Measurements from ENCODE around the gene RNPS1. TPM values are rescaled to one million over a fixed set of nuclear protein-coding genes. Genes with fewer than 3 reads are reported as not detected.

Gene RNPS1
- total RNA-seq, 4 donors from 2014 or later, result 101 to 127 (median 114) TPM

GRCh38 chr16:2213817-2214718 lies 53.9 kb downstream of the RNPS1 start:
- no peak for TF ChIP-seq CTCF (IDR thresholded peaks at IDR 0.05)
- no peak for TF ChIP-seq EP300 (IDR thresholded peaks at IDR 0.05)
- no peak for TF ChIP-seq POLR2A (IDR thresholded peaks at IDR 0.05)
- WGBS, 2 donors, result 1 to 3% methylated on average over 10 to 22 of the region's 98 CpGs
- H3K4me1 ChIP-seq, result peaks cover 0 to 39% (median 22%) of the 10 kb centered on the region in 4 donors
- peaks cover 0 to 20% (median 2%) of the 10 kb centered on the region in 3 donors for H3K36me3 ChIP-seq
- H3K9me3 ChIP-seq, result no peaks in the 10 kb centered on the region
- DNase-seq (ENCODE audit: low spot score in 2 of 2), result no peak
- peak overlapping the region; percentile 58 to 96 (median 72) for H3K4me3 ChIP-seq
- peak overlapping the region in 3 of 4 donors; percentile 50 to 84 (median 81) for H3K27ac ChIP-seq
- no peaks in the 10 kb centered on the region for H3K27me3 ChIP-seq

GRCh38 chr16:2212362-2213324 lies 55.3 kb downstream of the RNPS1 start:
- Histone ChIP-seq H3K9me3 (no peaks in the 10 kb centered on the region), H3K36me3 (peaks cover 0 to 35% (median 14%) of the 10 kb centered on the region in 3 donors), H3K4me3 (peak overlapping the region in 1 of 4 donors; percentile 96), H3K4me1 (peaks cover 0 to 40% (median 22%) of the 10 kb centered on the region in 4 donors), H3K27me3 (no peaks in the 10 kb centered on the region), H3K27ac (no peak overlapping the region)
- no peak for TF ChIP-seq EP300 (IDR thresholded peaks at IDR 0.05)
- no peak for TF ChIP-seq CTCF (IDR thresholded peaks at IDR 0.05)
- no peak for TF ChIP-seq POLR2A (IDR thresholded peaks at IDR 0.05)
- WGBS, 2 donors, result 66 to 79% methylated on average over 17 of the region's 19 CpGs
- no peak for DNase-seq (ENCODE audit: low spot score in 2 of 2)

DNA sequence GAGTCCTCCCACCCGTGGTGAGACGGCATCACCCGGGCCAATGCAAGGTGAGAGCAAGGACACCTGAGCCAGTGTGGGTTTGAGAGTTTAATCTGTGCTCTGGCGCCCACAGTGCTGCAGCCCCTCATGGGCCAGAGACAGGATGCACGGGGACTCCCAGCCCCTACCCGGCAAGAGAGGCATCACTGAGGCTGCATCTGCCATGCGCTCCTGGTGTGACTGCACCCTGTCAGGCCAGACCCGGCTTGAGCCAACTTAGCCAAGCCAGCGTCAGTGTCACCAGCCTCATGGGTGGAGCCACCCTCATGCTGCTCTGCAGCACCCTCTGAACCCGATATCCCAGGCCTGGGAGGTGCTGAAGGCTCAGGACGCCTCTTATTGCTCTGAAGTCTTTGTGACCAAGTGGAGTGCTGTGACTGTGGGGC lies 56.0 kb downstream of the RNPS1 start:
- peaks cover 0 to 47% (median 22%) of the 10 kb centered on the region in 4 donors for H3K4me1 ChIP-seq
- TF ChIP-seq POLR2A (IDR thresholded peaks at IDR 0.05), result no peak
- TF ChIP-seq EP300 (IDR thresholded peaks at IDR 0.05), result no peak
- no peak for TF ChIP-seq CTCF (IDR thresholded peaks at IDR 0.05)
- H3K4me3 ChIP-seq, result no peak overlapping the region
- no peak overlapping the region for H3K27ac ChIP-seq
- H3K36me3 ChIP-seq, result peaks cover 0 to 42% (median 14%) of the 10 kb centered on the region in 3 donors
- H3K27me3 ChIP-seq, result no peaks in the 10 kb centered on the region
- WGBS, 2 donors, result 78 to 87% methylated on average over 5 to 11 of the region's 11 CpGs
- DNase-seq (ENCODE audit: low spot score in 2 of 2), result no peak
- no peaks in the 10 kb centered on the region for H3K9me3 ChIP-seq

- H3K4me3 ChIP-seq, result no peak within 1 kb of the TSS
- H3K36me3 ChIP-seq, result peaks cover 0 to 48% (median 14%) of the 10 kb centered on the region in 3 donors
- WGBS, 2 donors, result 53 to 58% methylated on average over 9 to 11 of the region's 24 CpGs
- DNase-seq (ENCODE audit: low spot score in 2 of 2), result no peak
- H3K9me3 ChIP-seq, result no peaks in the 10 kb centered on the region
- no peaks in the 10 kb centered on the region for H3K27me3 ChIP-seq
- TF ChIP-seq EP300 (IDR thresholded peaks at IDR 0.05) (no peak), POLR2A (IDR thresholded peaks at IDR 0.05) (no peak), CTCF (IDR thresholded peaks at IDR 0.05) (no peak)
- H3K27ac ChIP-seq, result peak within 1 kb of the TSS in 1 of 4 donors; percentile 36
- H3K4me1 ChIP-seq, result peaks cover 0 to 59% (median 30%) of the 10 kb centered on the region in 4 donors
These were observed 57.2 kb downstream of the RNPS1 start, which contains the start of gene BRICD5 for GRCh38 chr16:2210386-2211365. TSS of gene BRICD5 (minus strand) at chr16:2210863. CDS start at chr16:2210833, 30 bp downstream.
